Endothelial cell of umbilical vein (primary cell): ENCODE measurements around the gene ZRANB1. TPM values are rescaled to one million over a fixed set of nuclear protein-coding genes. Genes with fewer than 3 reads are reported as not detected.

Experiments used
- BruUV-seq: library from RNA; stranded (reverse); fragments of 400-500 nt; replicated peaks from 2 replicates; lab custom pipeline; 2021; lab: Mats Ljungman, UMichigan
- CTCF ChIA-PET: fragments of 300-600, 350-600 bp; sonication (Branson Sonifier 250); formaldehyde crosslinking; loops from one replicate; lab custom pipeline; 2021; ENCODE audit warnings: antibody characterized with exemption, inconsistent platforms; lab: Charles Lee
- POLR2A ChIA-PET: fragments of 300-600, 350-600 bp; sonication (Branson Sonifier 250); formaldehyde crosslinking; loops from one replicate; lab custom pipeline; 2021; ENCODE audit warnings: antibody characterized with exemption, inconsistent platforms; lab: Charles Lee
- DNase-seq: peaks from one replicate; pipeline ENCODE4 v3.0.0-alpha.2; 2011; ENCODE audit warnings: low read depth, low spot score
- FAIRE-seq: peaks from 2 replicates; lab custom pipeline; 2011; peaks lifted over from hg19 to GRCh38; lab: Jason Lieb, UNC
- H2AFZ ChIP-seq: 2 replicates; pipeline ENCODE4 v1.6.0; 2012; ENCODE audit warnings: low read depth, low read length, control low read depth, inconsistent platforms
- H3K27ac ChIP-seq: 2 replicates; pipeline ENCODE4 v1.5.1; 2011; ENCODE audit warnings: low read depth, mild to moderate bottlenecking, control low read depth, low read length, moderate library complexity; ENCODE audit not compliant: insufficient read depth
- H3K27me3 ChIP-seq, 2 experiments: 2 replicates each; pipeline versions ENCODE4 v1.6.0 to v1.6.1; 2011; ENCODE audit warnings: low read length in 2 of 2, mixed read lengths in 1 of 2; ENCODE audit not compliant: control insufficient read depth in 2 of 2, insufficient read depth in 2 of 2
- H3K36me3 ChIP-seq, 2 experiments: 2 replicates in 1 of 2; 3 replicates in 1 of 2; pipeline ENCODE4 v1.5.1; 2011; ENCODE audit warnings: low read length in 2 of 2, mild to moderate bottlenecking in 1 of 2, moderate library complexity in 1 of 2; ENCODE audit not compliant: control insufficient read depth in 2 of 2, insufficient read depth in 2 of 2; ENCODE audit errors: extremely low read depth in 1 of 2
- H3K4me1 ChIP-seq: 3 replicates; pipeline ENCODE4 v1.5.1; 2011; ENCODE audit warnings: mild to moderate bottlenecking, low read length; ENCODE audit not compliant: control insufficient read depth, insufficient read depth; ENCODE audit errors: extremely low read depth
- H3K4me2 ChIP-seq: 2 replicates; pipeline ENCODE4 v1.6.1; 2011; ENCODE audit warnings: low read length, control low read depth, mixed read lengths; ENCODE audit not compliant: insufficient read depth
- H3K4me3 ChIP-seq, 3 experiments: fragments of 200-600 bp in 1 of 3; sonication (generic), shearing (Covaris generic) in 1 of 3; replicated peaks in 1 of 3; 2 replicates each; pipeline ENCODE4 v1.5.1; 2011 to 2016; ENCODE audit warnings: control low read depth in 3 of 3, low read length in 3 of 3, mild to moderate bottlenecking in 2 of 3, inconsistent platforms in 1 of 3, low read depth in 1 of 3, moderate library complexity in 1 of 3; ENCODE audit not compliant: insufficient read depth in 1 of 3
- H3K79me2 ChIP-seq: 2 replicates; pipeline ENCODE4 v1.6.0; 2012; ENCODE audit warnings: low read length, inconsistent platforms; ENCODE audit not compliant: control insufficient read depth, insufficient read depth
- H3K9ac ChIP-seq: replicated peaks from 2 replicates; pipeline ENCODE3; 2011; ENCODE audit warnings: low read length, control low read depth; ENCODE audit not compliant: insufficient read depth; ENCODE audit errors: extremely low read depth
- H3K9me1 ChIP-seq: replicated peaks from 3 replicates; pipeline ENCODE4 v1.6.0; 2011; ENCODE audit warnings: mild to moderate bottlenecking, low read length; ENCODE audit not compliant: control insufficient read depth, insufficient read depth; ENCODE audit errors: extremely low read depth
- H3K9me3 ChIP-seq: replicated peaks from 2 replicates; pipeline ENCODE4 v1.5.1; 2012; ENCODE audit warnings: low read length, inconsistent platforms; ENCODE audit not compliant: control insufficient read depth, insufficient read depth
- H4K20me1 ChIP-seq: replicated peaks from 2 replicates; pipeline ENCODE3; 2011; ENCODE audit warnings: mild to moderate bottlenecking, low read length; ENCODE audit not compliant: control insufficient read depth, insufficient read depth; ENCODE audit errors: extremely low read depth
- CTCF ChIP-seq, 2 donors: IDR thresholded peaks; 1 replicate in 1 of 2; 2 replicates in 1 of 2; pipeline ENCODE4 v1.5.1; 2011; ENCODE audit warnings: low read length in 2 of 2, mild to moderate bottlenecking in 2 of 2, moderate library complexity in 2 of 2, control low read depth in 1 of 2, inconsistent platforms in 1 of 2, low read depth in 1 of 2; ENCODE audit not compliant: insufficient read depth in 1 of 2; ENCODE audit errors: extremely low read depth in 1 of 2
- EZH2 ChIP-seq: IDR thresholded peaks from 2 replicates; pipeline ENCODE4 v1.6.1; 2012; ENCODE audit warnings: borderline replicate concordance, low read depth, mild to moderate bottlenecking, moderate library complexity, low read length, inconsistent platforms; ENCODE audit not compliant: severe bottlenecking
- FOS ChIP-seq: IDR thresholded peaks from 2 replicates; pipeline ENCODE4 v1.6.1; 2011; ENCODE audit warnings: mild to moderate bottlenecking, low read length, moderate library complexity, borderline replicate concordance; ENCODE audit not compliant: insufficient read depth
- GATA2 ChIP-seq: IDR thresholded peaks from 2 replicates; pipeline ENCODE4 v1.7.0; 2011; ENCODE audit warnings: low read depth, mild to moderate bottlenecking, moderate library complexity, mixed read lengths, low read length; ENCODE audit not compliant: insufficient read length, insufficient read depth
- JUN ChIP-seq: IDR thresholded peaks from 2 replicates; pipeline ENCODE4 v1.6.1; 2011; ENCODE audit warnings: borderline replicate concordance, low read depth; ENCODE audit not compliant: insufficient read length, insufficient read depth
- MAX ChIP-seq: IDR thresholded peaks from 2 replicates; pipeline ENCODE4 v1.6.1; 2011; ENCODE audit not compliant: insufficient read depth, insufficient read length
- MYC ChIP-seq: IDR thresholded peaks from one replicate; pipeline ENCODE4 v1.6.1; 2011; ENCODE audit warnings: mild to moderate bottlenecking, low read depth, low read length
- POLR2A ChIP-seq: IDR thresholded peaks from 2 replicates; pipeline ENCODE4 v1.6.1; 2012; ENCODE audit warnings: low read depth, mild to moderate bottlenecking, control low read depth, low read length
- POLR2AphosphoS5 ChIP-seq: IDR thresholded peaks from 2 replicates; pipeline ENCODE4 v1.6.1; 2012; ENCODE audit warnings: low read depth, mild to moderate bottlenecking, control low read depth, low read length, moderate library complexity; ENCODE audit not compliant: insufficient read depth
- dilution Hi-C: fragments of 300-500 bp; cut with MboI; formaldehyde crosslinking; loops from one replicate; pipeline ENCODE4 v1.15.0; 2019; ENCODE audit warnings: low sequenced_read_pairs; ENCODE audit not compliant: extremely low pct_ligation_motif_present
- intact Hi-C: fragments of 100-400 bp; cut with micrococcal nuclease; formaldehyde crosslinking; loops from one replicate; pipeline ENCODE4 v1.10.0; 2022
- polyA plus RNA-seq, 4 experiments: library from polyadenylated mRNA; depleted of rRNA in 3 of 4; stranded (reverse) in 3 of 4; unstranded in 1 of 4; fragments of >200 nt; gene quantifications; 2 replicates each; pipeline versions ENCODE4 v1.2.1 to v1.2.3, GENCODE V29; 2011 to 2012; ENCODE audit warnings: missing spikeins in 1 of 4
- total RNA-seq: library from RNA; stranded (reverse); gene quantifications from 2 replicates; pipeline ENCODE4 v1.2.3, GENCODE V29; 2021

ZRANB1 gene
- total and polyA plus RNA-seq, 2 donors (not counting 3 experiments of a cell fraction or from before 2014, with no cell fraction given), result 6.2 to 17.7 TPM

GRCh38 chr10:124926548-124926947, 15.4 kb upstream of the ZRANB1 start:
- Histone ChIP-seq H3K4me1 (peaks cover 17% of the 10 kb centered on the region), H2AFZ (no peak overlapping the region), H3K4me2 (no peak overlapping the region), H4K20me1 (peaks cover 4% of the 10 kb centered on the region), H3K36me3 (no peaks in the 10 kb centered on the region), H3K27me3 (no peaks in the 10 kb centered on the region), H3K9ac (no peak overlapping the region), H3K9me1 (no peaks in the 10 kb centered on the region), H3K9me3 (no peaks in the 10 kb centered on the region), H3K79me2 (peaks cover 78% of the 10 kb centered on the region), H3K27ac (no peak overlapping the region), H3K4me3 (no peak overlapping the region)
- ChIA-PET CTCF (interaction anchor here (1.3 to 1.7 kb wide), 2 partner anchors 12 to 14 kb away, joined by 3 to 4 read pairs; no protein-coding TSS in a partner anchor), POLR2A (no interaction called here)
- BruUV-seq, result no TSS peak
- TF ChIP-seq CTCF (IDR thresholded peaks at IDR 0.05; ENCODE audit: extremely low read depth in 1 of 2, insufficient read depth in 1 of 2, low read depth in 1 of 2, low read length in 2 of 2), result no peak
- TF ChIP-seq POLR2A, result no peak
- no peak for TF ChIP-seq JUN
- TF ChIP-seq GATA2, result no peak
- no peak for TF ChIP-seq MAX
- TF ChIP-seq EZH2, result no peak
- TF ChIP-seq FOS, result no peak
- TF ChIP-seq MYC, result no peak
- TF ChIP-seq POLR2AphosphoS5, result no peak
- no peak for FAIRE-seq
- no peak for DNase-seq
- intact Hi-C loops (no loop called here), dilution Hi-C loops (no loop called here)
